Gastrocnemius medialis (tissue), 4 donors: Measurements from ENCODE around the gene TPM2.

Experiments
- POLR2A ChIP-seq, 2 donors: fragments of 450-650 bp; IDR thresholded peaks; one replicate each; pipeline ENCODE4 v1.6.1; 2017; ENCODE audit warnings: antibody characterized with exemption in 2 of 2, mild to moderate bottlenecking in 2 of 2, moderate library complexity in 2 of 2
- TF ChIP-seq, protein P1 (sequence below), 5 experiments: fragments of 450-650 bp in 3 of 5; fragments of 200-600 bp in 2 of 5; sonication (generic) in 2 of 5; IDR thresholded peaks in 4 of 5; conservative IDR thresholded peaks in 1 of 5; 1 replicate in 4 of 5; 2 replicates in 1 of 5; pipeline ENCODE4 v1.5.1; 2016 to 2019; ENCODE audit warnings: antibody characterized with exemption in 5 of 5, mild to moderate bottlenecking in 3 of 5, moderate library complexity in 3 of 5

DNA sequence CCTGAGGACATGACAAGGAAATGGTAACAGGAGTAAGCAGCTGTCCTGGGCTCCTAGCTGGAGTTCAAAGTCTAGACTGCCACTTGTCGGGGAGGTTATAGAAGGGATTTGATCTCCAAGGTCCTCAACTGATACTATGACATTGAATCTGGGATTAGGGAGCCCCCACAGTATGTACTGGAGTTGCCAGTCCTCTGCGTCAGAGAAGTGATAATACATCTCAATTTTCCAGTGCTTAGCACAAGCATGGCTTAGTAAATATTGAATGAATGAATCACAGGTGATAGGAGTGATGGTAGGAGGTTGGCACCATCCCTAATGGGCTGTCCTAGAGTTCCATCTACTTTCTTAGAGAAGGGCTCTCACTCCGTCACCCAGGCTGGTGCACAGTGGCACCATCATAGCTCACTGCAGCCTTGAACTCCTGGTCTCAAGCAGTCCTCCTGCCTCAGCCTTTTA, 6.2 kb upstream of the TPM2 start:
- TF ChIP-seq, protein P1, sequence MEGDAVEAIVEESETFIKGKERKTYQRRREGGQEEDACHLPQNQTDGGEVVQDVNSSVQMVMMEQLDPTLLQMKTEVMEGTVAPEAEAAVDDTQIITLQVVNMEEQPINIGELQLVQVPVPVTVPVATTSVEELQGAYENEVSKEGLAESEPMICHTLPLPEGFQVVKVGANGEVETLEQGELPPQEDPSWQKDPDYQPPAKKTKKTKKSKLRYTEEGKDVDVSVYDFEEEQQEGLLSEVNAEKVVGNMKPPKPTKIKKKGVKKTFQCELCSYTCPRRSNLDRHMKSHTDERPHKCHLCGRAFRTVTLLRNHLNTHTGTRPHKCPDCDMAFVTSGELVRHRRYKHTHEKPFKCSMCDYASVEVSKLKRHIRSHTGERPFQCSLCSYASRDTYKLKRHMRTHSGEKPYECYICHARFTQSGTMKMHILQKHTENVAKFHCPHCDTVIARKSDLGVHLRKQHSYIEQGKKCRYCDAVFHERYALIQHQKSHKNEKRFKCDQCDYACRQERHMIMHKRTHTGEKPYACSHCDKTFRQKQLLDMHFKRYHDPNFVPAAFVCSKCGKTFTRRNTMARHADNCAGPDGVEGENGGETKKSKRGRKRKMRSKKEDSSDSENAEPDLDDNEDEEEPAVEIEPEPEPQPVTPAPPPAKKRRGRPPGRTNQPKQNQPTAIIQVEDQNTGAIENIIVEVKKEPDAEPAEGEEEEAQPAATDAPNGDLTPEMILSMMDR (IDR thresholded peaks at IDR 0.05 in 4 of 5, conservative IDR thresholded peaks at IDR 0.05 in 1 of 5) = no peak
- TF ChIP-seq POLR2A (IDR thresholded peaks at IDR 0.05) = no peak
